PC-3 (cell line): ENCODE data around the gene PTPRE.

Source experiments
- EZH2 ChIP-seq: fragments of 300-600 bp; sonication (generic); IDR thresholded peaks from one replicate; pipeline ENCODE4 v1.6.1; 2017; ENCODE audit warnings: antibody characterized with exemption, mild to moderate bottlenecking, low read length; ENCODE audit not compliant: unreplicated experiment
- EZH2phosphoT487 ChIP-seq: fragments of 300-600 bp; sonication (generic); IDR thresholded peaks from 2 replicates; pipeline ENCODE4 v1.6.1; 2018; ENCODE audit warnings: mild to moderate bottlenecking, antibody characterized with exemption, low read length, borderline replicate concordance
- TF ChIP-seq, protein P1 (sequence below): fragments of 300-600 bp; sonication (generic); conservative IDR thresholded peaks from 2 replicates; pipeline ENCODE4 v1.5.1; 2017; ENCODE audit warnings: antibody characterized with exemption, low read depth, mild to moderate bottlenecking, low read length

DNA sequence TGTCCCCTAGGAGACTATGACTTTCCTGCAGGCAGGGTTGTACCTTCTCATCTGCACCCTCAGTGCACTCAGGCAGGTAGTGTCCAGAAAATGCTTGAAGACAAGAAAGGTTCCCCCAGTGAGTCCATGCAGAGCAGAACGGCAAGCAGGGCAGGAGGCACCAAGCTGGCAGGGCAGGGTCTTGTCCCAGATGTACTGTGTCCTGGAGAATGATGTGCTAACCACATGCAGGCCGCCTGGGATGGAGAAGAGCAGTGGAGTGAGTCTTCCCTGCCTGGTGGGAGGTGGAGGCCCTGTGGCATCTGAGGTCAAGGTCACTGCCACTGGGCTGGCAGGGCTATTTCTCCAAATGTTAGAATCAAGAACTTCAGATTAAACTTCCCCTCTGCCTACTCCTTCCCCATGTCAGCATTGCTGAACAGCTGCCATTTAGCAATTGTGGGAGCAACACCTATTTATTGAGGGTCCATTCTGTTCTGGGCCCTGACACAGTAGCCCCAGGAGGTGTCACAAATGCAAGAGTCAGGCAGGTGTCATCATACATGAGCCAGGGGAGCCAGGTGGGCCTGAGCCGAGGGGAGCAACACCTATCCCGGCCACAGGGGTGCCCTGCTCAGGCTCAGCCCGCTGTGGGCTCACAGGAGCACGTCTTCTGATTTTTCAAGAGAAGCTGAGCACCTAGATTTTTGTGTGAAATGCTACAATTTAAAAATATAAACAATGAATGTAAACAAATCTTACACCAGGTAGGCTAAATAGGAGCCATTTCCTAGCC is 34.1 kb downstream of the PTPRE start:
- TF ChIP-seq, protein P1, sequence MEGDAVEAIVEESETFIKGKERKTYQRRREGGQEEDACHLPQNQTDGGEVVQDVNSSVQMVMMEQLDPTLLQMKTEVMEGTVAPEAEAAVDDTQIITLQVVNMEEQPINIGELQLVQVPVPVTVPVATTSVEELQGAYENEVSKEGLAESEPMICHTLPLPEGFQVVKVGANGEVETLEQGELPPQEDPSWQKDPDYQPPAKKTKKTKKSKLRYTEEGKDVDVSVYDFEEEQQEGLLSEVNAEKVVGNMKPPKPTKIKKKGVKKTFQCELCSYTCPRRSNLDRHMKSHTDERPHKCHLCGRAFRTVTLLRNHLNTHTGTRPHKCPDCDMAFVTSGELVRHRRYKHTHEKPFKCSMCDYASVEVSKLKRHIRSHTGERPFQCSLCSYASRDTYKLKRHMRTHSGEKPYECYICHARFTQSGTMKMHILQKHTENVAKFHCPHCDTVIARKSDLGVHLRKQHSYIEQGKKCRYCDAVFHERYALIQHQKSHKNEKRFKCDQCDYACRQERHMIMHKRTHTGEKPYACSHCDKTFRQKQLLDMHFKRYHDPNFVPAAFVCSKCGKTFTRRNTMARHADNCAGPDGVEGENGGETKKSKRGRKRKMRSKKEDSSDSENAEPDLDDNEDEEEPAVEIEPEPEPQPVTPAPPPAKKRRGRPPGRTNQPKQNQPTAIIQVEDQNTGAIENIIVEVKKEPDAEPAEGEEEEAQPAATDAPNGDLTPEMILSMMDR: no peak
- TF ChIP-seq EZH2: no peak
- no peak for TF ChIP-seq EZH2phosphoT487
